Testis (tissue), 2 donors: ENCODE measurements around the gene L3MBTL3.

Source experiments
- CTCF ChIP-seq, 3 experiments: fragments of 450-650 bp in 2 of 3; fragments of 200-600 bp in 1 of 3; sonication (generic) in 1 of 3; IDR thresholded peaks; one replicate each; pipeline ENCODE4 v1.5.1; 2016 to 2019; ENCODE audit warnings: antibody characterized with exemption in 3 of 3, mild to moderate bottlenecking in 2 of 3, moderate library complexity in 1 of 3
- POLR2A ChIP-seq: fragments of 450-650 bp; IDR thresholded peaks from one replicate; pipeline ENCODE4 v1.6.1; 2017; ENCODE audit warnings: antibody characterized with exemption, mild to moderate bottlenecking, moderate library complexity

DNA sequence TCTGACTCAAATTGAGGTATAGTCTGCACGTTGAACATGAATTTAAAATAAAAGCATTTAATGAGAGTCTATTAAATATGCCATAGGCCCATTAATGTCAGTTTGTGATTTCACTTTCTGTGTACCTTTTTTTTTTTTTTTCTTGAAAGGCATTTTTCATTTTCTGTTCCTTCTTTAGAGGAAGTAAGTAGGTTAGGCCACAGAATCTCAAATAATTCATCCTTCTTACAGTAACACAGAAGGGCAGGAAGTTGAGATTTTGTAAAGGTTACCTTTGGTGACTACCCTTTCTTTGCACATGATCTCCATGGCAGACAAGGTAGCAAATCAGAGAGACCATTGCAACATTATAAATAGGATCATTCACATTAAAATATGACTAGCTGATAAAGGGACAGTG, 9.6 kb downstream of the L3MBTL3 start:
- TF ChIP-seq POLR2A (no peak), CTCF (IDR thresholded peaks at IDR 0.05) (no peak)
